Ovary (tissue), 10 donors: ENCODE results near the gene REV3L. TPM values are rescaled to one million over a fixed set of nuclear protein-coding genes. Genes with fewer than 3 reads are reported as not detected.

Experiments used
- DNase-seq, 5 donors: peaks; one replicate each; pipeline ENCODE4 v3.0.0-alpha.2; 2019 to 2020
- H3K27ac ChIP-seq, 2 donors: fragments of 200-600 bp; one replicate each; pipeline versions ENCODE4 v1.5.1 to v1.8.0; 2019 to 2022
- H3K27me3 ChIP-seq: fragments of 200-600 bp; one replicate; pipeline ENCODE4 v1.8.0; 2022
- H3K36me3 ChIP-seq: fragments of 200-600 bp; sonication (generic); one replicate; pipeline ENCODE4 v1.5.1; 2019
- H3K4me1 ChIP-seq: one replicate; pipeline ENCODE4 v1.8.1; 2013; ENCODE audit warnings: mild to moderate bottlenecking, moderate library complexity; ENCODE audit not compliant: insufficient read depth
- H3K4me3 ChIP-seq: fragments of 200-600 bp; sonication (generic); one replicate; pipeline ENCODE4 v1.5.1; 2017
- H3K9me3 ChIP-seq, 2 donors: fragments of 200-600 bp in 1 of 2; sonication (generic) in 1 of 2; one replicate each; pipeline versions ENCODE4 v1.5.1 to v1.8.1; 2013 to 2019; ENCODE audit warnings: mild to moderate bottlenecking in 1 of 2, moderate library complexity in 1 of 2
- CTCF ChIP-seq, 3 donors: fragments of 450-650 bp in 2 of 3; fragments of 200-600 bp in 1 of 3; IDR thresholded peaks; one replicate each; pipeline versions ENCODE4 v1.5.1 to v1.8.0; 2016 to 2022; ENCODE audit warnings: antibody characterized with exemption in 3 of 3, mild to moderate bottlenecking in 1 of 3
- EP300 ChIP-seq: sonication (generic); formaldehyde crosslinking; IDR thresholded peaks from one replicate; pipeline ENCODE4 v1.6.1; 2017; ENCODE audit warnings: antibody characterized with exemption
- POLR2A ChIP-seq: fragments of 450-650 bp; IDR thresholded peaks from one replicate; pipeline ENCODE4 v1.6.1; 2017; ENCODE audit warnings: antibody characterized with exemption, mild to moderate bottlenecking, moderate library complexity
- WGBS, 3 donors: extraction: QIAGEN DNeasy Blood & Tissue Kit in 1 of 3; methylation state at CpG; one replicate each; pipeline versions ENCODE4 v1.1.5 to v1.1.7; 2013 to 2017; 5-methylcytosine and 5-hydroxymethylcytosine counted together
- intact Hi-C, 4 donors: fragments of 100-400 bp; cut with DNase I; formaldehyde crosslinking; loops; one replicate each; pipeline versions ENCODE4 v1.11.0 to v1.15.1; 2022 to 2023
- long read RNA-seq, 3 donors: library from polyadenylated mRNA in 2 of 3; unstranded in 2 of 3; transcript quantifications; one replicate each; pipeline ENCODE4 v2.0.0 and lab custom pipeline, GENCODE V29; 2021 to 2026
- polyA plus RNA-seq, 2 donors: library from polyadenylated mRNA; stranded (reverse); fragments of 200-250 nt in 1 of 2; fragments of 350-450 nt in 1 of 2; fragmentation: Illumina TruSeq in 1 of 2; extraction: RNeasy Lipid Tissue Mini Kit (QIAGEN cat#74804) in 1 of 2; gene quantifications; one replicate each; pipeline ENCODE4 v1.2.3, GENCODE V29; 2013 to 2014
- total RNA-seq, 7 donors: library from RNA; depleted of rRNA in 2 of 7; stranded (reverse); fragments of >200 nt in 2 of 7; fragmentation: NEBNext Ultra II Directional in 3 of 7; extraction: Animal tissue kit (Norgen Biotek cat#: 25700) in 3 of 7; gene quantifications; one replicate each; pipeline versions ENCODE4 v1.1.0 to v1.2.4, GENCODE V29; 2016 to 2023
- donor health status: DM: no; HTN: no; CAD: no; lungs with moderate emphysema.
- donor health status: DM: no; HTN: no; CAD: no.
- donor health status: Bipolar disorder and iron deficiency.
- donor health status: DM: yes; HTN: yes; CAD: no.
- donor health status: DM: no; HTN: no; CAD: no.
- donor health status: DM: yes; HTN: yes; CAD: no.

REV3L gene
- total RNA-seq (10 to 100 TPM; 23.9 to 55.2 (median 35.2) TPM), polyA plus RNA-seq (10 to 100 TPM in 1 of 2 donors, 1 to 10 TPM in 1; 8.5 to 13.0 TPM)
- long read RNA-seq, donor 1, partial matches to known transcripts = 19 of 33 reads
- long read RNA-seq, donor 1, other reads (novel, unspliced or antisense) = 14 of 33 reads
- long read RNA-seq, donor 2 = 0 reads
- long read RNA-seq, donor 3, partial matches to known transcripts = 6 of 25 reads
- long read RNA-seq, donor 3, other reads (novel, unspliced or antisense) = 19 of 25 reads

GRCh38 chr6:111482959-111483735, at the start of gene REV3L:
REV3L (minus strand) TSS chr6:111483218; CDS start chr6:111482888, 330 bp downstream.
- no peak for TF ChIP-seq CTCF (IDR thresholded peaks at IDR 0.05)
- TF ChIP-seq POLR2A = peak; percentile 31
- peak; percentile 33 for TF ChIP-seq EP300
- peak; percentile 88 to 93 (median 92) for DNase-seq
- no peaks in the 10 kb centered on the region for H3K9me3 ChIP-seq
- H3K4me3 ChIP-seq = peak within 1 kb of the TSS; percentile 97
- no peaks in the 10 kb centered on the region for H3K27me3 ChIP-seq
- intact Hi-C loops = loop anchor here (1.0 to 10.0 kb wide), 6 partner anchors 62 to 124 kb away; partner anchors contain the start of gene TRAF3IP2 (in 2 of the 4)
- WGBS, 3 donors = 0% methylated on average over 43 to 84 of the region's 84 CpGs
- H3K4me1 ChIP-seq = peaks cover 6% of the 10 kb centered on the region
- peak within 1 kb of the TSS; percentile 96 to 99 for H3K27ac ChIP-seq
- H3K36me3 ChIP-seq = no peaks in the 10 kb centered on the region

- Histone ChIP-seq H3K27me3 (no peaks in the 10 kb centered on the region), H3K9me3 (no peaks in the 10 kb centered on the region), H3K36me3 (no peaks in the 10 kb centered on the region), H3K4me3 (no peak overlapping the region), H3K4me1 (peaks cover 7% of the 10 kb centered on the region), H3K27ac (no peak overlapping the region)
- DNase-seq = no peak
- TF ChIP-seq EP300 (no peak), CTCF (IDR thresholded peaks at IDR 0.05) (no peak), POLR2A (no peak)
- intact Hi-C loops = no loop called here
- 94 to 97% (median 94%) methylated on average over 5 of the region's 5 CpGs for WGBS, 3 donors
These were observed 48.2 kb upstream of the REV3L start for GRCh38 chr6:111531185-111531584.

GRCh38 chr6:111530667-111531066, 47.6 kb upstream of the REV3L start:
- 94 to 99% (median 98%) methylated on average over 8 of the region's 8 CpGs for WGBS, 3 donors
- no peak overlapping the region for H3K4me3 ChIP-seq
- DNase-seq = no peak
- H3K27me3 ChIP-seq = no peaks in the 10 kb centered on the region
- no peaks in the 10 kb centered on the region for H3K36me3 ChIP-seq
- H3K27ac ChIP-seq = no peak overlapping the region
- intact Hi-C loops = no loop called here
- peaks cover 7% of the 10 kb centered on the region for H3K4me1 ChIP-seq
- H3K9me3 ChIP-seq = no peaks in the 10 kb centered on the region
- no peak for TF ChIP-seq EP300
- no peak for TF ChIP-seq POLR2A
- TF ChIP-seq CTCF (IDR thresholded peaks at IDR 0.05) = no peak

- TF ChIP-seq CTCF (IDR thresholded peaks at IDR 0.05) = no peak
- no peak for TF ChIP-seq POLR2A
- no peak for TF ChIP-seq EP300
- WGBS, 3 donors = 88 to 98% (median 91%) methylated on average over 2 of the region's 2 CpGs
- Histone ChIP-seq H3K27ac (no peak overlapping the region), H3K9me3 (no peaks in the 10 kb centered on the region), H3K4me3 (no peak overlapping the region), H3K27me3 (no peaks in the 10 kb centered on the region), H3K36me3 (no peaks in the 10 kb centered on the region), H3K4me1 (peaks cover 7% of the 10 kb centered on the region)
- intact Hi-C loops = no loop called here
- DNase-seq = no peak
These were observed 47.2 kb upstream of the REV3L start for GRCh38 chr6:111530218-111530617.
